Anterior cingulate cortex (tissue), 58 donors: Measurements from ENCODE around the gene GPX2.

Experiments used
- DNase-seq, 58 donors: peaks; one replicate each; lab custom pipeline; 2025; lab: John Stamatoyannopoulos, UW

GPX2 gene

GRCh38 chr14:64942531-64943111, at the start of gene GPX2:
Gene GPX2 (minus strand): TSS chr14:64942745. CDS start chr14:64942726, 19 bp downstream.
- no peak for DNase-seq

- DNase-seq, result no peak
Measured at GRCh38 chr14:64990939-64991338, 48.4 kb upstream of the GPX2 start.

GRCh38 chr14:64990296-64990695, 47.8 kb upstream of the GPX2 start:
- DNase-seq, result no peak

GRCh38 chr14:64987438-64987767, 44.9 kb upstream of the GPX2 start:
- DNase-seq, result no peak

GRCh38 chr14:64986648-64987437, 44.3 kb upstream of the GPX2 start, which contains the start of gene FNTB:
Gene FNTB (plus strand): TSS chr14:64986895. CDS start chr14:64986954, 59 bp downstream.
- peak; percentile 82 to 99 (median 96) for DNase-seq

- peak in 3 of 58 donors; percentile 8 to 31 (median 16) for DNase-seq
Measured at GRCh38 chr14:64983439-64984310, 41.1 kb upstream of the GPX2 start.

GRCh38 chr14:64979336-64980074, 37.0 kb upstream of the GPX2 start:
- DNase-seq, result no peak

GRCh38 chr14:64974563-64974962, 32.0 kb upstream of the GPX2 start:
- no peak for DNase-seq

GRCh38 chr14:64973826-64974225, 31.3 kb upstream of the GPX2 start:
- no peak for DNase-seq

- DNase-seq, result no peak
Measured at GRCh38 chr14:64973026-64973442, 30.5 kb upstream of the GPX2 start.

GRCh38 chr14:64971943-64972791, 29.6 kb upstream of the GPX2 start, which contains the start of gene RAB15:
Gene RAB15 (minus strand): TSS chr14:64972336. CDS start chr14:64972076, 260 bp downstream.
- DNase-seq, result peak in 9 of 58 donors; percentile 13 to 57 (median 40)

- DNase-seq, result peak in 2 of 58 donors; percentile 36 to 43
Measured at GRCh38 chr14:64971491-64971942, 29.0 kb upstream of the GPX2 start.

- DNase-seq, result no peak
Measured at GRCh38 chr14:64970776-64971477, 28.4 kb upstream of the GPX2 start.

- DNase-seq, result no peak
Measured at GRCh38 chr14:64970041-64970440, 27.5 kb upstream of the GPX2 start.

- DNase-seq, result peak in 1 of 58 donors; percentile 22
Measured at GRCh38 chr14:64968651-64969050, 26.1 kb upstream of the GPX2 start.

GRCh38 chr14:64968167-64968566, 25.6 kb upstream of the GPX2 start:
- peak in 20 of 58 donors; percentile 9 to 78 (median 44) for DNase-seq

GRCh38 chr14:64966976-64967375, 24.4 kb upstream of the GPX2 start:
- no peak for DNase-seq

- peak in 3 of 58 donors; percentile 27 to 46 (median 34) for DNase-seq
Measured at GRCh38 chr14:64965356-64966000, 22.9 kb upstream of the GPX2 start.
